Smooth muscle cell (in vitro differentiated cells): ENCODE measurements around the gene PBRM1. TPM values are rescaled to one million over a fixed set of nuclear protein-coding genes. Genes with fewer than 3 reads are reported as not detected.

Experiments used
- DNase-seq: peaks from one replicate; lab custom pipeline; 2025; ENCODE audit not compliant: unreplicated experiment; lab: John Stamatoyannopoulos, UW
- H2AFZ ChIP-seq: fragments of 200-600 bp; sonication (generic); 2 replicates; pipeline ENCODE4 v1.6.0; 2016; ENCODE audit warnings: antibody characterized with exemption, low read depth, mild to moderate bottlenecking
- H3F3A ChIP-seq: fragments of 200-600 bp; sonication (generic); 2 replicates; pipeline ENCODE4 v1.6.0; 2017; ENCODE audit warnings: antibody characterized with exemption, low read depth
- H3K27ac ChIP-seq: fragments of 200-600 bp; sonication (generic); 2 replicates; pipeline ENCODE4 v1.5.1; 2016; ENCODE audit warnings: low read depth, mild to moderate bottlenecking
- H3K27me3 ChIP-seq: fragments of 200-600 bp; sonication (generic); 2 replicates; pipeline ENCODE4 v1.6.1; 2016; ENCODE audit warnings: low read depth, mild to moderate bottlenecking
- H3K36me3 ChIP-seq: fragments of 200-600 bp; sonication (generic); 2 replicates; pipeline ENCODE4 v1.5.1; 2016; ENCODE audit warnings: low read depth
- H3K4me1 ChIP-seq: fragments of 200-600 bp; sonication (generic); 2 replicates; pipeline ENCODE4 v1.5.1; 2016; ENCODE audit warnings: low read depth
- H3K4me2 ChIP-seq: fragments of 200-600 bp; sonication (generic); 2 replicates; pipeline ENCODE4 v1.6.0; 2016; ENCODE audit warnings: mild to moderate bottlenecking
- H3K4me3 ChIP-seq: fragments of 200-600 bp; sonication (generic); 2 replicates; pipeline ENCODE4 v1.5.1; 2016; ENCODE audit warnings: mild to moderate bottlenecking
- H3K79me2 ChIP-seq: fragments of 200-600 bp; sonication (generic); 2 replicates; pipeline ENCODE4 v1.6.0; 2016; ENCODE audit warnings: low read depth, mild to moderate bottlenecking
- H3K9ac ChIP-seq: fragments of 200-600 bp; sonication (generic); 2 replicates; pipeline ENCODE4 v1.6.0; 2016; ENCODE audit warnings: low read depth
- H3K9me3 ChIP-seq: fragments of 200-600 bp; sonication (generic); replicated peaks from 2 replicates; pipeline ENCODE4 v1.5.1; 2016; ENCODE audit warnings: low read depth
- H4K20me1 ChIP-seq: fragments of 200-600 bp; sonication (generic); 2 replicates; pipeline ENCODE4 v1.6.0; 2016; ENCODE audit warnings: low read depth
- CTCF ChIP-seq: fragments of 200-600 bp; sonication (generic); IDR thresholded peaks from 2 replicates; pipeline ENCODE4 v1.5.1; 2017; ENCODE audit warnings: borderline replicate concordance, mild to moderate bottlenecking, antibody characterized with exemption; ENCODE audit not compliant: insufficient read depth, poor library complexity, severe bottlenecking
- WGBS: methylation state at CpG from one replicate; pipeline ENCODE4 v1.1.7; 2016; ENCODE audit warnings: low lambda C conversion rate; 5-methylcytosine and 5-hydroxymethylcytosine counted together
- polyA plus RNA-seq: library from polyadenylated mRNA; unstranded; fragments of >200 nt; fragmentation: Nextera tagmentation; extraction: Ambion mirVana; gene quantifications from 2 replicates; pipeline ENCODE4 v1.2.1, GENCODE V29; 2016
- total RNA-seq: library from RNA; depleted of rRNA; stranded (reverse); fragments of >200 nt; gene quantifications from 2 replicates; pipeline ENCODE4 v1.2.3, GENCODE V29; 2014

Gene PBRM1
- total and polyA plus RNA-seq, 2 experiments from 2014 or later, result 27.6 to 62.8 TPM

GRCh38 chr3:52660046-52660445 is 25.7 kb downstream of the PBRM1 start:
- no peak for DNase-seq
- Histone ChIP-seq H3K4me3 (no peak overlapping the region), H3K27ac (no peak overlapping the region), H3K9me3 (no peaks in the 10 kb centered on the region), H4K20me1 (no peaks in the 10 kb centered on the region), H3K36me3 (peaks cover 42% of the 10 kb centered on the region), H3K79me2 (peaks cover 4% of the 10 kb centered on the region), H2AFZ (no peak overlapping the region), H3K27me3 (no peaks in the 10 kb centered on the region), H3K9ac (no peak overlapping the region), H3F3A (no peaks in the 10 kb centered on the region), H3K4me2 (no peak overlapping the region), H3K4me1 (no peaks in the 10 kb centered on the region)
- no peak for TF ChIP-seq CTCF
- WGBS, result 97% methylated on average over 3 of the region's 3 CpGs

- H3F3A ChIP-seq, result no peaks in the 10 kb centered on the region
- peaks cover 36% of the 10 kb centered on the region for H3K36me3 ChIP-seq
- no peak overlapping the region for H3K4me2 ChIP-seq
- DNase-seq, result no peak
- H3K79me2 ChIP-seq, result no peaks in the 10 kb centered on the region
- no peak overlapping the region for H3K9ac ChIP-seq
- H3K27me3 ChIP-seq, result no peaks in the 10 kb centered on the region
- TF ChIP-seq CTCF, result no peak
- no peaks in the 10 kb centered on the region for H4K20me1 ChIP-seq
- H3K9me3 ChIP-seq, result no peaks in the 10 kb centered on the region
- no peak overlapping the region for H2AFZ ChIP-seq
- no peak overlapping the region for H3K27ac ChIP-seq
- 98% methylated on average over 3 of the region's 3 CpGs for WGBS
- H3K4me3 ChIP-seq, result no peak overlapping the region
- no peaks in the 10 kb centered on the region for H3K4me1 ChIP-seq
Observed at GRCh38 chr3:52655895-52656294, 29.8 kb downstream of the PBRM1 start.

- Histone ChIP-seq H4K20me1 (no peaks in the 10 kb centered on the region), H2AFZ (no peak overlapping the region), H3K9ac (no peak overlapping the region), H3K4me2 (no peak overlapping the region), H3K79me2 (no peaks in the 10 kb centered on the region), H3K4me1 (no peaks in the 10 kb centered on the region), H3K4me3 (no peak overlapping the region), H3K27ac (no peak overlapping the region), H3K36me3 (peaks cover 36% of the 10 kb centered on the region), H3K9me3 (no peaks in the 10 kb centered on the region), H3K27me3 (no peaks in the 10 kb centered on the region), H3F3A (no peaks in the 10 kb centered on the region)
- no peak for TF ChIP-seq CTCF
- DNase-seq, result no peak
Observed at GRCh38 chr3:52651592-52651991, 34.1 kb downstream of the PBRM1 start.

- Histone ChIP-seq H3K36me3 (peaks cover 29% of the 10 kb centered on the region), H3K9ac (no peak overlapping the region), H2AFZ (no peak overlapping the region), H3K4me3 (no peak overlapping the region), H4K20me1 (no peaks in the 10 kb centered on the region), H3K9me3 (no peaks in the 10 kb centered on the region), H3K27me3 (no peaks in the 10 kb centered on the region), H3K4me2 (no peak overlapping the region), H3K4me1 (no peaks in the 10 kb centered on the region), H3K79me2 (no peaks in the 10 kb centered on the region), H3K27ac (no peak overlapping the region), H3F3A (no peaks in the 10 kb centered on the region)
- TF ChIP-seq CTCF, result no peak
- 95% methylated on average over 1 of the region's 1 CpG for WGBS
- no peak for DNase-seq
Observed at GRCh38 chr3:52650439-52650838, 35.3 kb downstream of the PBRM1 start.
